GM19023 (cell line): ENCODE data around the gene CDH11.

Source experiments
- ATAC-seq: cut with Tn5 transposase; IDR thresholded peaks from one replicate; pipeline ENCODE4 v1.9.1; 2021; ENCODE audit warnings: mild to moderate bottlenecking, moderate library complexity; ENCODE audit not compliant: unreplicated experiment

CDH11 gene

GRCh38 chr16:64983963-64984362 is 137.9 kb downstream of the CDH11 start:
- ATAC-seq: no peak

DNA sequence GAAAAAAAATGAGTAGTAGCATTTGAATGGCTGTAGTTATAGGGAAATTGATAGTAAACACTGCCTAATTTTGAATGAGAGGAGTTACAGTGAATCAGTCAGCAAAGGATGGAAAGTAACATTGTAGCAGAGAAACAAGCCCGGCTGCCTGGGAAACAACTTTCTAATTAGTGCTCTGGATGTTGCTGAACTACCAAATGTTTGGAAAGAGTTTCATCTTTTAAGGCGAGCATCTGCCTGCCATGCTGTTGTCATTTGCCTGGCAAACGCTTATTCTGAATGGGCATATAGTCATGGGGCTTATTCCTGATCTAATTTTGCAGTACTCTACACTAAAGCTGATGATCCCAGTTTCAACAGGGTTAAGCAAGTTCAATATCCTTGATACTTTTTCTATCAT is 138.6 kb downstream of the CDH11 start:
- no peak for ATAC-seq

- no peak for ATAC-seq
Observed at GRCh38 chr16:64982581-64982980, 139.3 kb downstream of the CDH11 start.

DNA sequence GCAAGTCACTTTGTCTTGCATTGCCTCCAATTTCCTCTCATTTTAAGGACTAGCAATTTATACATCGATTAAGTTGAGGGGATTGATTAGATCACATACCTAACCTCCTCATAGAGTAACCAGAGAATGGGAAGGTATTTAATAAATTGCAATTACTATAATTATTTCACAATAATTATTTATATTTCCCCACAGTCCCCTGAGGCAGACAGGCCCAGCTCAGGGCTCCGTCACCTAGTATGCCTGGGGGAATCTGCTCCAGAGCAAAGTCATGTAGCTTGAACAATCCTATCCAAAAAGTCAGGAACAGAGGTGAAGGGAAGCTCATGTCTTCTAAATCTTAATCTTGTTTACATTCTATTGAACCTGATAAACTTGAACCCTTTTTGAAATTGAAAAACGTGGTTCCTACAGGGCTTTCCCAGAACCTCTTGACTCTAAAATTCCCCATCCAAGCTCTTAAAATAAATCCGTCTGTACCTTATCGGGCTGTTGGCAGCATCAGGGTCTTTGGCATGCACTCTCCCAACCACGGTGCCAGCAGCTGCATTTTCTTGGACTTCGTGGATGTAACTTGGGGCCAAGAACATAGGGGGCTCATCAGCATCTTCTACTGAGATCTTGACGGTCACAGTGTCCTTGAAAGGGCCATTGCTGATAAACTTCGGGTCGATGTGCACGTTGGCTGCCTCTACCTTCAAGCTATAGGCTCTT is 140.1 kb downstream of the CDH11 start:
- no peak for ATAC-seq

GRCh38 chr16:64977206-64977920 is 144.5 kb downstream of the CDH11 start:
- ATAC-seq: no peak

DNA sequence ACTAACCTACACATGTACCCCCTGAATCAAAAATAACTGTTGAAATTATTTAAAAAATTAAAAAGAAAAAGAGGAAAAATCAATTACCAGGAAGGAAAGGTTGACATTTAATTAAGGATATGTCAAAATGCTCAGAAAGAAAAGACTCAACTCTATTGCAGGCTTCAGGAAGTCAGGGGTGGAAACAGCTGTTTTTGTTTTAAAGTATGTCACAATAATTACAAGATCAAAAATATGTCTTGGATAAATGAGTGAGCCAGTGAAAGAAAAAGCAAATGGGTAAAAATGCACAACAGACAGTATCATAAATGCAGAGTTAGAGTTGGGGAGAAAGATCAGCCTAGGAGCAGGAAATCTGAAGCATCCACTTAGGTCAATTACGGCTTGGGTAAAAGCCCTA is 146.0 kb downstream of the CDH11 start:
- ATAC-seq: no peak

DNA sequence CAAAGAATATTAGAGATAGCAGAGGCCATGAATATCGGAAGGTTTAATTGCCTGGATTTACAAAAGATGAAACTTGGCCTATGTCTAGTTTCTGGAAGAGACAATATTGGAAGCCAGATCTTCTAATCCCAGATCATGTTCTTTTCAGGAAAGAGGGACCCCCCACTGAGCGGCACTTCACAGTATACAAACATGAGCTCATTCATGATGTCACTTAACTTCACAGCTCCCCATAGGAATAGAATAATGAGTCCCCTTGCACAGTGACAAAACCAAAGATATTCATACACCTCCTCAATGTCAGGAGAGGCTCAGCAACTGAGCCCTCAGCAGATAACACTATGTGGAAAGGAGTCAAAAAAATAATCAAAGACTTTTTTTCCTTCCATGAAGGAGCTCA is 147.5 kb downstream of the CDH11 start:
- ATAC-seq: no peak

- ATAC-seq: no peak
Observed at GRCh38 chr16:64973171-64973570, 148.7 kb downstream of the CDH11 start.

DNA sequence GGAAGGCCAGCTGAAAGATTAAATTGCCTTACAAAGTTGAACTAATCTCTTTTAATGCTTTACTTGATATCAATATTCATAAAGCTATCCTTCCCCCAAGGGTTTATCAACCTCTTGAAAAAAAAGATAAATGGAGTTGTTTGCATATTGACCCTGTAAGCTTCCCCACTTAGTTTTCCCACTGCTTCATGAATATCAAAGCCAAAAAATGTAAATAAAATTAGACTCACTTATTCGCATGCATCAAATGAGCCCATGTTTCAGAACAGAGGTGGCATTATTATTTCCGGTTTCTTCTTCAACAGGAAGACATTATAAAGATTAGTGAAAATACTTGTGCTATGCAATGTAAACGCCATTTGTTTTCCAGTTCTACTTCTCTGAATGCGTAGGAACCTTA is 150.7 kb downstream of the CDH11 start:
- ATAC-seq: no peak

- ATAC-seq: no peak
Observed at GRCh38 chr16:64969221-64969620, 152.6 kb downstream of the CDH11 start.

- no peak for ATAC-seq
Observed at GRCh38 chr16:64968539-64968938, 153.3 kb downstream of the CDH11 start.

DNA sequence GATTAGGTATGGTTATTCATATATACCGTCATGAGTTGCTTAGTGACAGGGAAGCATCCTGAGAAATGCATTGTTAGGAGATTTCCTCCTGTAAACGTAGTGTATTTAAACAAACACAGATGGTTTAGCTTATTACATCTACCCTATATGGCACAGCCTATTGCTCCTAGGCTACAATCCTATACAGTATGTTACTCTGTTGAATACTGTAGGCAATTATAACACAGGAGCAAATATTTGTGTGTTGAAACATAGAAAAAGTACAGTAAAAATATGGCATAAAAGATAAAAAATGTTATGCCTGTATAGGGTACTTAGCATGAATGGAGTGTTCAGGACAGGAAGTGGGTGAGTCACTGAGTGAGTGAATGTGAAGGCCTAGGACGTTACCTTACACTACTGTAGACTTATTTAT is 157.7 kb downstream of the CDH11 start:
- no peak for ATAC-seq

DNA sequence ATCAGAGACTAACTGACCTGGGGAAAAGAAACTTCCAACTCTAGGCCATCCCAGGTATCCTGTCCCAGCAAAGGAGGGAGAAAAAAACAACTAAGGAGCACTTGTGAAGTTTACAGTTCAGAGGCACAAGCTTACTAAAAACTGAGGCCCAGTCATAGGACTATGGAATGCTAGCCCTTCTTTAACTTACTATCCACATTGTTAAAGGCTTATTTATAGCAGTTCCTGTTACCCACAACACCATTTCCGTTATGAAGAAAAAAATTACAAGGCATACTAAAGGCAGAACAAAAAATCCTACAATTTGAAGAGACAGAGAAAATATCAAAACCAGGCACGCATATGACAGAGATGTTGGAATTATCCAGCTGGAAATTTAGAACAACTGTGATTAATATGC is 159.1 kb downstream of the CDH11 start:
- no peak for ATAC-seq

DNA sequence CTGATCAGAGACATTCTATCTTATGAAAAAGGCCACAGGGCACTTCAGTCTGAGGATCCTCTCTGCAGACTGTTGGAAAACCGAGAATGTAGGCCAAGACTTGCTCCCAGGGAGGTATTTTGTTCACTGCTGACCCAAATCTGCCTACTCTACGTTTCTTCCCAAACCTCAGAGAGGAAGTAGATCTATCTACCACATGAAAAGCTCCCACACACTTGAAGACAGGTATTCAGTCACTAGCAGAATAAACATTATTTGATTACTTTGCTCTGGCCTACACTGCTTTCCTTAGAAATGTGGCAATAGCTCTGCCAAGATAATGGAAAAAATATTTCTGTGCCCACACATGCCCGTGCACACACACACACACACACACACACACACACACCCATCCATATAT is 164.6 kb downstream of the CDH11 start:
- no peak for ATAC-seq

DNA sequence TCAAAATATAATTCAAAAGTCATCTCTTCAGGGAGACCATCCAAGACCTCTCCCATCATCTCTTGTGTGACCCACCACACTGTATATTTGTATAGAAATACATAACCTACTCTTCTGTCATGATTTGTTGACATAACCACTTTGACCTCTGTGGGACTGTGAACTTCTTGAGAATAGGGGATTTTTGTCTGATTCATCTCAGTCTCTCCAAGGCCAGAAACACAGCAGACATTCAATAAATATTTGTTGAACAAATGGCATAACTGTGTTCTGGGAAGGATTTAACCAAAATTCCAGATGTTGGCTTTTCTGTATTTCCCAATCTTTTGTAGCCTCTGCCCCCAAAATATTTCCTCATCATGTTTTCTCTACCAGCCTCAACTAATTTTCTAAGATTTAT is 169.7 kb downstream of the CDH11 start:
- ATAC-seq: no peak

DNA sequence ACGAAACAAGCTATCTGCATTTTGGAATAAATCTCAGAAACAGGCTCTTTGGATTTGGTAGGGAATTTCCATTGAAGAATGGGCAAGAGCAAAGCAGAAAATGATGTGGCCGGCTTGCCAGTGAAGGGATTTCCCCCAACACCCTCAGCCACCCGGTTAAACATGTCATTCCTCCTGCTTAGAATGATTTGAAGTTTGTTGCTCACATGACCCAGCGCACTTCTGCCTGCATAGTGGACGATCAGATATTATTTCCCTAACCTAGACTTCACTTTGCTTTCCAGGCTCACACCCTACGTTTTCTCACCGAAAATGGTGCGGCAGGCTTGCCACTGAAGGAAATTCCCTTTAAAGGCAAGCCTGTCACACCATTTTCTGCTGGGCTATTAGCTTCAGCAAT is 170.7 kb downstream of the CDH11 start:
- ATAC-seq: no peak

DNA sequence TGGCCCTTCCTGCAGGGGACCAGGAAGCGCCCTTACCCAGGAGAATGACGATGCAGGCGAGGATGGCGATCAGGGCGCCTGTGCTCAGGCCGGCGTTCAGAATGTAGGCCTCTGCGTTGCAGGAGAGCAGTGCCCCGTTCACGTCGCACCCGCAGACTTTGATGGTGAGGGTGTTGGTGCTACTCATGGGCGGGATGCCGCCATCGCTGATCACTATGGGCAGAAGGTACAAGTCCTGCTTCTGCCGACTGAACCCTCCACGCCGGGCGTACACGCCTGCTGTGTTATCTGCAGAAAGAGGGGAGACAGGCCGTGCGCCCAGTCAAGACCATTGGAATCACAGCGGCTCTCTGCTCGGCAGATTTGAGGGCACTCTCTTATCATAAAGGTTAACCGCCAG is 171.1 kb downstream of the CDH11 start:
- ATAC-seq: no peak

DNA sequence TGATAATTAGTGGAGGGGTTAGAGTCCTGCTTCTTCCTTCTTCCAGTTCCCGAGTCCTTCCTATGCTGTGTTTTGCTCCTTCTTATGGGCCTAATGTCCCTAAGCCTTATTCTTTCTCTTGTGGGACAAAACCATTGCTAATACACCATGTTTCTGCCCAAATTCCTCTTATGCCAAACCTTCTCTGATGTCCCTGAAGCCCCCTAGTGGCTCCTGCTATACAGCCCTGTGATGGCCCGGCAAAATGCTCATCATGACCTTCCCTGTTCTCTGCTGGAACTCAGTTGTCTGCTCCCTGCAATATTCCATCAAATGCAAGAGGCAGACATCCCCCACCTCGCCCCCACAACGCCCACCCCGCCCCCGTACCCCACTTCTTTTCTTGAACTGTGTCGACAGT is 171.6 kb downstream of the CDH11 start:
- no peak for ATAC-seq

DNA sequence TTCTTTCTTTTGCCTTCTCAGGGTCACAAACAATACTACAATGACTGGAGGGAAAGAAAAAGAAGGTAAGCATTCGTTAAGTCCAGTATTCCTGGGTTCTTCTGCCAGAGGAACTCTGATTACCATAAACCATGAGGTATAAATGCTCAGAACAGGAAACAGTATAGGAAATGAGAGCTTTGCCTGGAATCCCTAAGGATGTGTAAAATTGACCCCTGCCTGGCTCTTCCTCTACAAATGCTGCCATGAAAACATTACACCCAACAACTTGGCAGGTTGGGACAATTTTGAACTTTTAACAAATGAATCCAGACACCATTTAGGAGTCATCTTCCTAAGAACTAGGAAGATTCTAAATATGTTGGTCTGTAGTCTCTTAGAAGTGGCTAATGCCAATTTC is 173.8 kb downstream of the CDH11 start:
- ATAC-seq: no peak

DNA sequence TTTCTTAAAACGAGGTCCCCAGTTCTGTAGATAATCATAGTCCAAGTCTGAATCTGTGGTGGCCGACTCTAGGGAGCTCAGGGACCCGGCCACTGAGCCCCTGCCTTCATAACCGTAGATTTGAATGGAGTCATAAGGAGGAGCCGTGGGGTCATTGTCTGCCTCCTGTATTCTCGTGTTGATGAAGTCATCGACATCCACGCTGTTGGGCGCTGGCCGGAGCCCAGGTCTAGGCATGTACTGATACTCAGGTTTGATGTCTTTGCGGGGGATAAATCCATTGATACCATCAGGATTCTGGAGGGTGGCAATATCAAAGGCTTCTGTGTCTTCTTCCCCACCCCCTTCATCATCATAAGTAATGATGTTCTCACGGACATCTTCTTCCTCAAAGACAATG is 174.2 kb downstream of the CDH11 start:
- no peak for ATAC-seq

GRCh38 chr16:64933885-64934284 is 188.0 kb downstream of the CDH11 start:
- no peak for ATAC-seq

DNA sequence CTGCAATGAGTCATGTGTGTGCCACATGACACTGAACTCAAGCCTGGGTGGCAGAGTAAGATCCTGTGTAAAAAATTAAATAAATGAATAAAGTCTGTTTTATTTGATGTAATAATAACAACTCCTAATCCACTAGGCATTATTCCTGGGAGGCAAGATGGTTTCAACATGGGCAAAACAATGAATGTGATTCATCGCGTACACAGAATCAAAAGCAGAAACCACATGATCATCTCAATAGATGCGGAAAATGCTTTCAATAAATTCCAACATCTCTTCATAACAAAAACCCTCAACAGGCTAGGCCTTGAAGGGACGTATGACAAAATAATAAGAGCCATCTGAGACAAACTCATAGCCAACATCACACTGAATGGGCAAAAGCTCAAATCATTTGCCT is 195.4 kb downstream of the CDH11 start:
- no peak for ATAC-seq

- no peak for ATAC-seq
Observed at GRCh38 chr16:64925166-64925565, 196.7 kb downstream of the CDH11 start.
